CD4-positive, alpha-beta T cell treated with Interferon gamma for 1 hour (primary cell): Measurements from ENCODE around the gene NIP7.
"Not testable (repeated sequence)": the region's sequence is repeated elsewhere in the genome, so short reads cannot be mapped to it uniquely, and the experiment has no call there.

ENCODE experiments used
- DNase-seq: peaks from one replicate; pipeline ENCODE4 v3.0.0-alpha.2; 2020

NIP7 gene

GRCh38 chr16:69348222-69348621 is 8.7 kb downstream of the NIP7 start:
- DNase-seq: no peak

GRCh38 chr16:69349536-69349935 is 10.0 kb downstream of the NIP7 start:
- DNase-seq: no peak

- DNase-seq: no peak
Measured at GRCh38 chr16:69350536-69351133, 11.1 kb downstream of the NIP7 start.

- no peak for DNase-seq
Measured at GRCh38 chr16:69351309-69352027, 11.9 kb downstream of the NIP7 start, which contains the start of gene TMED6. Gene TMED6, minus strand, starts transcription at chr16:69351786. Its CDS starts 33 bp downstream, at chr16:69351753.

GRCh38 chr16:69360070-69360469 is 20.5 kb downstream of the NIP7 start:
- DNase-seq: not testable (repeated sequence)

GRCh38 chr16:69363281-69363717 is 23.7 kb downstream of the NIP7 start:
- DNase-seq: no peak

GRCh38 chr16:69364088-69364487 is 24.5 kb downstream of the NIP7 start:
- no peak for DNase-seq

GRCh38 chr16:69365901-69366300 is 26.3 kb downstream of the NIP7 start:
- DNase-seq: no peak

GRCh38 chr16:69366431-69366830 is 26.9 kb downstream of the NIP7 start:
- no peak for DNase-seq

GRCh38 chr16:69367980-69368379 is 28.4 kb downstream of the NIP7 start:
- DNase-seq: no peak

GRCh38 chr16:69368866-69369265 is 29.3 kb downstream of the NIP7 start:
- DNase-seq: no peak

GRCh38 chr16:69371564-69371963 is 32.0 kb downstream of the NIP7 start:
- DNase-seq: no peak

GRCh38 chr16:69373019-69373418 is 33.4 kb downstream of the NIP7 start:
- no peak for DNase-seq

GRCh38 chr16:69376393-69377059 is 37.0 kb downstream of the NIP7 start:
- no peak for DNase-seq

- no peak for DNase-seq
Measured at GRCh38 chr16:69378036-69378435, 38.5 kb downstream of the NIP7 start.

- DNase-seq: no peak
Measured at GRCh38 chr16:69378760-69379159, 39.2 kb downstream of the NIP7 start.

GRCh38 chr16:69381231-69381630 is 41.7 kb downstream of the NIP7 start:
- DNase-seq: no peak

GRCh38 chr16:69382421-69382820 is 42.8 kb downstream of the NIP7 start:
- no peak for DNase-seq

GRCh38 chr16:69384974-69385373 is 45.4 kb downstream of the NIP7 start:
- no peak for DNase-seq

- DNase-seq: no peak
Measured at GRCh38 chr16:69386596-69386995, 47.0 kb downstream of the NIP7 start.
